Measurements from ENCODE around the gene SRCIN1.
"Not testable (repeated sequence)": the region's sequence is repeated elsewhere in the genome, so short reads cannot be mapped to it uniquely, and the experiment has no call there.

SRCIN1 gene

GRCh38 chr17:38507921-38508569 lies 97.7 kb downstream of the SRCIN1 start:
- DNase-seq = no peak

- DNase-seq = no peak
Measured at GRCh38 chr17:38507436-38507835, 98.3 kb downstream of the SRCIN1 start.

- DNase-seq = no peak
Measured at GRCh38 chr17:38504216-38504615, 101.5 kb downstream of the SRCIN1 start.

- not testable (repeated sequence) for DNase-seq
Measured at GRCh38 chr17:38503286-38503913, 102.4 kb downstream of the SRCIN1 start.

GRCh38 chr17:38501718-38502117 lies 104.0 kb downstream of the SRCIN1 start:
- not testable (repeated sequence) for DNase-seq

- DNase-seq = not testable (repeated sequence)
Measured at GRCh38 chr17:38499230-38499629, 106.5 kb downstream of the SRCIN1 start.

GRCh38 chr17:38498353-38498752 lies 107.4 kb downstream of the SRCIN1 start:
- DNase-seq = no peak

- not testable (repeated sequence) for DNase-seq
Measured at GRCh38 chr17:38497656-38498055, 108.1 kb downstream of the SRCIN1 start.

- DNase-seq = not testable (repeated sequence)
Measured at GRCh38 chr17:38494152-38494551, 111.6 kb downstream of the SRCIN1 start.

- DNase-seq = peak; percentile 77 to 92 (median 78)
Measured at GRCh38 chr17:38492067-38493040, 113.4 kb downstream of the SRCIN1 start.

- not testable (repeated sequence) for DNase-seq
Measured at GRCh38 chr17:38491346-38492066, 114.2 kb downstream of the SRCIN1 start.

GRCh38 chr17:38489774-38490173 lies 116.0 kb downstream of the SRCIN1 start:
- not testable (repeated sequence) for DNase-seq

- not testable (repeated sequence) for DNase-seq
Measured at GRCh38 chr17:38485681-38486298, 120.0 kb downstream of the SRCIN1 start.

- no peak for DNase-seq
Measured at GRCh38 chr17:38485146-38485468, 120.6 kb downstream of the SRCIN1 start.

GRCh38 chr17:38484242-38485145 lies 121.3 kb downstream of the SRCIN1 start:
- DNase-seq = peak in 3 of 4 experiments; percentile 25 to 38 (median 28)

GRCh38 chr17:38482700-38483043 lies 123.1 kb downstream of the SRCIN1 start:
- not testable (repeated sequence) for DNase-seq

GRCh38 chr17:38482039-38482699 lies 123.6 kb downstream of the SRCIN1 start:
- not testable (repeated sequence) for DNase-seq

Data from activated CD4-positive, CD25-positive, alpha-beta regulatory T cell (primary cell).